ENCODE results near the gene THYN1. TPM values are rescaled to one million over a fixed set of nuclear protein-coding genes. Genes with fewer than 3 reads are reported as not detected.

THYN1 gene
- total and polyA plus RNA-seq, 2 of the 13 experiments (the other 11 are each of a cell fraction or from before 2014, with no cell fraction given): 36.1 to 87.6 TPM

DNA sequence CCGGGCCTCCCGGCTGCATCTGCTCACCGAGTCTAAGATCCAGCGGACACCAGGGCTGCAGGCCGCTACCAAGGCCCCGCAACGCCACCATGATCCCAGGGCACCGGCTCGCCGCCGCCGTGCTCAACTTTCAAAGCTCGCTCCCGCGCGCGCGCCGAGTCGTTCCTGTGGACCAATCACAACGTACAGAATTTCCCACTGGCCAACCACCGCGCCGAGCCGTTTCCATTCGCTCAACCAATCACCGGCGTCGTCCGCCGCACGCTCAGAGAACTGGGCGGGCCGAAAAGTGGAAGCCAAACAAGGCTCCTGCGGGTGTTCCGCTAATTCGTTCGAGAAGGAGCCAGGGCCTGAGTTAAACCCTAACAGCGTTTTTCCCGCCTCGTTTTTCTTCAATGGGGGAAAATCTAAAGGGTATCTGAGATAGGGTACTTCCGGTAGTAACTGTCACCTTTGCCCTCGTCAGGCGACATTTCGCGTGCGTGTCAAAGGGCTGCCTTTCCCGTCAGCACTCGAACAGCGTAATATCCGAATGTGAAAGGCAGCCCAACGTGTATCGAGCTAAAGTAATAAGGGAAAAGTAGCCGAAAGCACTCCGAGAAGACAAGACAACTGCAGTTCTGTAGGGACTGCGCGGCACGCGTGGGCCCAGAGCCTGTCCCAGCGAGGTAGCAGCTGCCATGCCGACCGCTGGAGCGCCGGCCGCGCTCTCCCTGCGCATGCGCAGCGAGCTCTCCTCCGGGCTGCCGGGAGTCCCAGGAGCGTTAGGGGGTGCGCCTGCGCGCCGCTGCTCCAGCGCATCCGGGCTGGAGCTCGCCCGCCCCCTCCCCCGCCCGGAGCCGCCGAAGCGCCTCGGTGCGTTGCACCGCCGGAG is 29.1 kb downstream of the THYN1 start, which contains the start of the genes NCAPD3 and VPS26B (continued):
- peak; percentile 81; the same call in 1 of the 2 replicates for TF ChIP-seq ZNF709 (CRISPR knock-in tag; IDR thresholded peaks at IDR 0.05)
- TF ChIP-seq, protein P1, sequence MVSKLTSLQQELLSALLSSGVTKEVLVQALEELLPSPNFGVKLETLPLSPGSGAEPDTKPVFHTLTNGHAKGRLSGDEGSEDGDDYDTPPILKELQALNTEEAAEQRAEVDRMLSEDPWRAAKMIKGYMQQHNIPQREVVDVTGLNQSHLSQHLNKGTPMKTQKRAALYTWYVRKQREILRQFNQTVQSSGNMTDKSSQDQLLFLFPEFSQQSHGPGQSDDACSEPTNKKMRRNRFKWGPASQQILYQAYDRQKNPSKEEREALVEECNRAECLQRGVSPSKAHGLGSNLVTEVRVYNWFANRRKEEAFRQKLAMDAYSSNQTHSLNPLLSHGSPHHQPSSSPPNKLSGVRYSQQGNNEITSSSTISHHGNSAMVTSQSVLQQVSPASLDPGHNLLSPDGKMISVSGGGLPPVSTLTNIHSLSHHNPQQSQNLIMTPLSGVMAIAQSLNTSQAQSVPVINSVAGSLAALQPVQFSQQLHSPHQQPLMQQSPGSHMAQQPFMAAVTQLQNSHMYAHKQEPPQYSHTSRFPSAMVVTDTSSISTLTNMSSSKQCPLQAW (CRISPR knock-in tag; IDR thresholded peaks at IDR 0.05): peak; percentile 79
- TF ChIP-seq HMG20A (CRISPR knock-in tag; IDR thresholded peaks at IDR 0.05; ENCODE audit: borderline replicate concordance): peak; percentile 34; the same call in 1 of the 2 replicates
- TF ChIP-seq, protein P2, sequence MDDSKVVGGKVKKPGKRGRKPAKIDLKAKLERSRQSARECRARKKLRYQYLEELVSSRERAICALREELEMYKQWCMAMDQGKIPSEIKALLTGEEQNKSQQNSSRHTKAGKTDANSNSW (CRISPR knock-in tag; IDR thresholded peaks at IDR 0.05; ENCODE audit: borderline replicate concordance): peak; percentile 71; the same call in 1 of the 2 replicates
- TF ChIP-seq ZNF431 (CRISPR knock-in tag; IDR thresholded peaks at IDR 0.05; ENCODE audit: borderline replicate concordance, low read depth): 0 out of 2 replicates have a peak, but pooled peaks have one; percentile 39
- no peak for TF ChIP-seq JARID2 (CRISPR knock-in tag; IDR thresholded peaks at IDR 0.05; ENCODE audit: insufficient replicate concordance)
- TF ChIP-seq RFX3 (CRISPR knock-in tag; IDR thresholded peaks at IDR 0.05): peak; percentile 32; the same call in 1 of the 2 replicates
- TF ChIP-seq SYNCRIP (IDR thresholded peaks at IDR 0.05; ENCODE audit: insufficient read depth, low read depth, low read length): no peak
- no peak for TF ChIP-seq ZNF761 (CRISPR knock-in tag; conservative IDR thresholded peaks at IDR 0.05)
- TF ChIP-seq HOXA5 (CRISPR knock-in tag; IDR thresholded peaks at IDR 0.05): peak; percentile 78
- TF ChIP-seq, protein P3, sequence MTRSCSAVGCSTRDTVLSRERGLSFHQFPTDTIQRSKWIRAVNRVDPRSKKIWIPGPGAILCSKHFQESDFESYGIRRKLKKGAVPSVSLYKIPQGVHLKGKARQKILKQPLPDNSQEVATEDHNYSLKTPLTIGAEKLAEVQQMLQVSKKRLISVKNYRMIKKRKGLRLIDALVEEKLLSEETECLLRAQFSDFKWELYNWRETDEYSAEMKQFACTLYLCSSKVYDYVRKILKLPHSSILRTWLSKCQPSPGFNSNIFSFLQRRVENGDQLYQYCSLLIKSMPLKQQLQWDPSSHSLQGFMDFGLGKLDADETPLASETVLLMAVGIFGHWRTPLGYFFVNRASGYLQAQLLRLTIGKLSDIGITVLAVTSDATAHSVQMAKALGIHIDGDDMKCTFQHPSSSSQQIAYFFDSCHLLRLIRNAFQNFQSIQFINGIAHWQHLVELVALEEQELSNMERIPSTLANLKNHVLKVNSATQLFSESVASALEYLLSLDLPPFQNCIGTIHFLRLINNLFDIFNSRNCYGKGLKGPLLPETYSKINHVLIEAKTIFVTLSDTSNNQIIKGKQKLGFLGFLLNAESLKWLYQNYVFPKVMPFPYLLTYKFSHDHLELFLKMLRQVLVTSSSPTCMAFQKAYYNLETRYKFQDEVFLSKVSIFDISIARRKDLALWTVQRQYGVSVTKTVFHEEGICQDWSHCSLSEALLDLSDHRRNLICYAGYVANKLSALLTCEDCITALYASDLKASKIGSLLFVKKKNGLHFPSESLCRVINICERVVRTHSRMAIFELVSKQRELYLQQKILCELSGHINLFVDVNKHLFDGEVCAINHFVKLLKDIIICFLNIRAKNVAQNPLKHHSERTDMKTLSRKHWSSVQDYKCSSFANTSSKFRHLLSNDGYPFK (CRISPR knock-in tag; IDR thresholded peaks at IDR 0.05; ENCODE audit: borderline replicate concordance): peak; percentile 76
- peak; percentile 58; the same call in 1 of the 2 replicates for TF ChIP-seq ZSCAN22 (CRISPR knock-in tag; IDR thresholded peaks at IDR 0.05)
- TF ChIP-seq MEIS2 (CRISPR knock-in tag; IDR thresholded peaks at IDR 0.05): peak; percentile 3; the same call in 1 of the 2 replicates
- peak in 1 of 2 experiments; percentile 25; a peak in 2 of 4 replicates for TF ChIP-seq KLF16 (CRISPR knock-in tag; IDR thresholded peaks at IDR 0.05)
- TF ChIP-seq ZNF282 (IDR thresholded peaks at IDR 0.05; ENCODE audit: partially characterized antibody): no peak
- TF ChIP-seq ZNF484 (CRISPR knock-in tag; IDR thresholded peaks at IDR 0.05; ENCODE audit: borderline replicate concordance, low read depth): no peak
